Measurements from ENCODE around the gene ADA.

DNA sequence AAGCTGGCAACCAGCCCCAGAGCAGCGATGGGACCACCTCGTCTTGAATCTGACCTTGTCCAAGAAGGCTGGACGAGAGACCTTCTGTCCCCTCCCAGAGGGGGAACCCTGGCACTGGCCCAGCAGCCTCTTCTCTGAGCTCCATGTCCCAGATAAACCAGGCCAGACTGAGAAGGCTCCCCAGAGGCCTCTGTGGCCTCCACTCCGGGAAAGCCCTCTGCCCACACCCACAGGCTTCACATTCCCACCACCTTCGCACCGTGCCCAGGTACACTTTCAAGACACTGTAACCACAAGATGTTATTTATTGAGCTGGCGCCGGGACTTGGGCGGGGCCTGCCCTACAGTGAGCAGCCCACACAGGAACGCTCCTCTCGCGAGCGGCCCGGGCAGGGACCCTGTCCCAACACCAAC lies 33.2 kb downstream of the ADA start:
- TF ChIP-seq CTCF (IDR thresholded peaks at IDR 0.05 in 4 of 5, conservative IDR thresholded peaks at IDR 0.05 in 1 of 5) (no peak), POLR2A (IDR thresholded peaks at IDR 0.05) (no peak)
